GM23338 (cell line): ENCODE measurements around the gene PPP1R7. TPM values are rescaled to one million over a fixed set of nuclear protein-coding genes. Genes with fewer than 3 reads are reported as not detected.

Experiments used
- ATAC-seq: fragments of 200-7000 bp; cut with Tn5 transposase; 3 replicates; pipeline ENCODE4 v1.9.1; 2020
- DNase-seq: peaks from one replicate; pipeline ENCODE4 v3.0.0-alpha.2; 2015; ENCODE audit warnings: low spot score
- H2AFZ ChIP-seq: fragments of 200-600 bp; sonication (generic); 2 replicates; pipeline ENCODE4 v1.8.0; 2016; ENCODE audit warnings: antibody characterized with exemption, mild to moderate bottlenecking, moderate library complexity
- H3F3A ChIP-seq: fragments of 200-600 bp; sonication (generic); replicated peaks from 2 replicates; pipeline ENCODE4 v1.8.0; 2017; ENCODE audit warnings: antibody characterized with exemption, mixed run types, low read depth
- H3K27ac ChIP-seq: fragments of 200-600 bp; sonication (generic); 2 replicates; pipeline ENCODE4 v1.6.1; 2016; ENCODE audit warnings: low read depth
- H3K27me3 ChIP-seq: fragments of 200-600 bp; sonication (generic); 2 replicates; pipeline ENCODE4 v1.8.0; 2016; ENCODE audit warnings: mild to moderate bottlenecking, mixed run types, moderate library complexity; ENCODE audit not compliant: insufficient read depth
- H3K36me3 ChIP-seq: fragments of 200-600 bp; sonication (generic); 2 replicates; pipeline ENCODE4 v1.8.0; 2016; ENCODE audit warnings: mild to moderate bottlenecking; ENCODE audit not compliant: insufficient read depth
- H3K4me1 ChIP-seq: fragments of 200-600 bp; sonication (generic); 2 replicates; pipeline ENCODE4 v1.8.0; 2016; ENCODE audit warnings: mild to moderate bottlenecking, moderate library complexity; ENCODE audit not compliant: insufficient read depth
- H3K4me2 ChIP-seq: fragments of 200-600 bp; sonication (generic); 2 replicates; pipeline ENCODE4 v1.7.1; 2017; ENCODE audit warnings: mixed run types
- H3K4me3 ChIP-seq: fragments of 200-600 bp; sonication (generic); 2 replicates; pipeline ENCODE4 v1.6.1; 2016; ENCODE audit warnings: mixed run types
- H3K79me2 ChIP-seq: fragments of 200-600 bp; sonication (generic); replicated peaks from 2 replicates; pipeline ENCODE4 v1.8.0; 2017; ENCODE audit warnings: mild to moderate bottlenecking; ENCODE audit not compliant: insufficient read depth
- H3K9me2 ChIP-seq: fragments of 200-600 bp; sonication (generic); 2 replicates; pipeline ENCODE4 v1.8.0; 2017; ENCODE audit not compliant: insufficient read depth
- H4K20me1 ChIP-seq: fragments of 200-600 bp; sonication (generic); replicated peaks from 2 replicates; pipeline ENCODE4 v1.8.0; 2017; ENCODE audit warnings: mild to moderate bottlenecking; ENCODE audit not compliant: insufficient read depth
- H3K27ac Mint-ChIP-seq: 2 replicates; pipeline ENCODE4 v1.8.0; 2020; ENCODE audit warnings: inconsistent platforms, mild to moderate bottlenecking, moderate library complexity, mixed read lengths
- H3K27me3 Mint-ChIP-seq: 3 replicates; pipeline ENCODE4 v1.8.0; 2022; ENCODE audit warnings: low read depth, mild to moderate bottlenecking, moderate library complexity, mixed read lengths, inconsistent platforms; ENCODE audit not compliant: insufficient read depth, poor library complexity
- H3K36me3 Mint-ChIP-seq: 3 replicates; pipeline ENCODE4 v1.8.0; 2021; ENCODE audit warnings: low read depth, mild to moderate bottlenecking, inconsistent platforms, moderate library complexity, mixed read lengths
- H3K4me1 Mint-ChIP-seq: 3 replicates; pipeline ENCODE4 v1.8.0; 2020; ENCODE audit warnings: mild to moderate bottlenecking, inconsistent platforms, mixed read lengths
- H3K4me3 Mint-ChIP-seq: 3 replicates; pipeline ENCODE4 v1.8.0; 2021; ENCODE audit warnings: moderate library complexity, mild to moderate bottlenecking, inconsistent platforms, mixed read lengths
- H3K9me3 Mint-ChIP-seq: 3 replicates; pipeline ENCODE4 v1.8.0; 2020; ENCODE audit warnings: moderate library complexity, mild to moderate bottlenecking, inconsistent platforms, mixed read lengths
- CREB1 ChIP-seq: fragments of 250-450 bp; sonication (Bioruptor Pico); IDR thresholded peaks from 2 replicates; pipeline ENCODE4 v1.5.0; 2020; ENCODE audit warnings: low read depth, mild to moderate bottlenecking, moderate library complexity
- CTCF ChIP-seq, 2 experiments: fragments of 200-600 bp in 1 of 2; sonication (generic) in 1 of 2; conservative IDR thresholded peaks; 2 replicates each; pipeline versions ENCODE4 v1.5.1 to v1.6.1; 2016 to 2017; ENCODE audit warnings: antibody characterized with exemption in 2 of 2, low read depth in 2 of 2, mild to moderate bottlenecking in 2 of 2, moderate library complexity in 1 of 2
- EZH2 ChIP-seq: fragments of 200-600 bp; sonication (generic); IDR thresholded peaks from one replicate; pipeline ENCODE4 v1.8.0; 2017; ENCODE audit warnings: antibody characterized with exemption, mild to moderate bottlenecking, low read depth; ENCODE audit not compliant: unreplicated experiment
- EZH2phosphoT487 ChIP-seq: fragments of 200-600 bp; sonication (generic); IDR thresholded peaks from one replicate; pipeline ENCODE4 v1.8.1; 2018; ENCODE audit warnings: antibody characterized with exemption; ENCODE audit not compliant: unreplicated experiment
- JUNB ChIP-seq: IDR thresholded peaks from one replicate; pipeline ENCODE4 v1.6.1; 2016; ENCODE audit warnings: antibody characterized with exemption; ENCODE audit not compliant: unreplicated experiment
- NANOG ChIP-seq: IDR thresholded peaks from 2 replicates; pipeline ENCODE4 v1.6.1; 2016; ENCODE audit warnings: antibody characterized with exemption, borderline replicate concordance
- POLR2AphosphoS5 ChIP-seq: IDR thresholded peaks from 2 replicates; pipeline ENCODE4 v1.6.1; 2016; ENCODE audit warnings: antibody characterized with exemption, low read depth
- REST ChIP-seq: IDR thresholded peaks from one replicate; pipeline ENCODE4 v1.6.1; 2018; ENCODE audit warnings: antibody characterized with exemption; ENCODE audit not compliant: unreplicated experiment
- STAT1 ChIP-seq: IDR thresholded peaks from one replicate; pipeline ENCODE4 v1.6.1; 2016; ENCODE audit warnings: antibody characterized with exemption; ENCODE audit not compliant: unreplicated experiment
- ZNF114 ChIP-seq: fragments of 250-450 bp; sonication (Bioruptor Pico); IDR thresholded peaks from 2 replicates; pipeline ENCODE4 v1.5.0; 2020; ENCODE audit warnings: mild to moderate bottlenecking, moderate library complexity
- ZNF331 ChIP-seq: fragments of 250-450 bp; sonication (Bioruptor Pico); IDR thresholded peaks from 2 replicates; pipeline ENCODE4 v1.5.0; 2020; ENCODE audit warnings: low read depth, mild to moderate bottlenecking, moderate library complexity
- polyA plus RNA-seq: library from polyadenylated mRNA; unstranded; fragments of >200 nt; fragmentation: Nextera tagmentation; extraction: Ambion mirVana; gene quantifications from 2 replicates; pipeline ENCODE4 v1.2.1, GENCODE V29; 2016
- total RNA-seq: library from RNA; depleted of rRNA; stranded (reverse); fragments of >200 nt; shearing (Covaris generic); gene quantifications from 2 replicates; pipeline ENCODE4 v1.2.3, GENCODE V29; 2014
- TF ChIP-seq, protein P1 (sequence below): fragments of 250-450 bp; sonication (Bioruptor Pico); IDR thresholded peaks from 2 replicates; pipeline ENCODE4 v1.5.0; 2020; ENCODE audit warnings: mild to moderate bottlenecking, moderate library complexity
- TF ChIP-seq, protein P2 (sequence below): IDR thresholded peaks from 2 replicates; pipeline ENCODE4 v1.6.1; 2016; ENCODE audit warnings: antibody characterized with exemption

The PPP1R7 gene
- total and polyA plus RNA-seq, 2 experiments from 2014 or later = 48.2 to 94.3 TPM

GRCh38 chr2:241182531-241183133, 32.4 kb downstream of the PPP1R7 start:
- Histone ChIP-seq H3K9me2 (no peaks in the 10 kb centered on the region), H3K79me2 (no peaks in the 10 kb centered on the region), H3K36me3 (no peaks in the 10 kb centered on the region), H3K27ac (no peak overlapping the region), H3K4me3 (no peak overlapping the region), H3K27me3 (no peaks in the 10 kb centered on the region), H3F3A (no peaks in the 10 kb centered on the region), H2AFZ (no peak overlapping the region), H3K4me1 (no peaks in the 10 kb centered on the region), H3K4me2 (no peak overlapping the region), H4K20me1 (no peaks in the 10 kb centered on the region)
- Mint-ChIP-seq H3K9me3 (no peaks in the 10 kb centered on the region), H3K4me3 (no peak overlapping the region), H3K27me3 (peaks cover 7% of the 10 kb centered on the region), H3K4me1 (peaks cover 16% of the 10 kb centered on the region), H3K27ac (no peak overlapping the region), H3K36me3 (no peaks in the 10 kb centered on the region)
- TF ChIP-seq, protein P1, sequence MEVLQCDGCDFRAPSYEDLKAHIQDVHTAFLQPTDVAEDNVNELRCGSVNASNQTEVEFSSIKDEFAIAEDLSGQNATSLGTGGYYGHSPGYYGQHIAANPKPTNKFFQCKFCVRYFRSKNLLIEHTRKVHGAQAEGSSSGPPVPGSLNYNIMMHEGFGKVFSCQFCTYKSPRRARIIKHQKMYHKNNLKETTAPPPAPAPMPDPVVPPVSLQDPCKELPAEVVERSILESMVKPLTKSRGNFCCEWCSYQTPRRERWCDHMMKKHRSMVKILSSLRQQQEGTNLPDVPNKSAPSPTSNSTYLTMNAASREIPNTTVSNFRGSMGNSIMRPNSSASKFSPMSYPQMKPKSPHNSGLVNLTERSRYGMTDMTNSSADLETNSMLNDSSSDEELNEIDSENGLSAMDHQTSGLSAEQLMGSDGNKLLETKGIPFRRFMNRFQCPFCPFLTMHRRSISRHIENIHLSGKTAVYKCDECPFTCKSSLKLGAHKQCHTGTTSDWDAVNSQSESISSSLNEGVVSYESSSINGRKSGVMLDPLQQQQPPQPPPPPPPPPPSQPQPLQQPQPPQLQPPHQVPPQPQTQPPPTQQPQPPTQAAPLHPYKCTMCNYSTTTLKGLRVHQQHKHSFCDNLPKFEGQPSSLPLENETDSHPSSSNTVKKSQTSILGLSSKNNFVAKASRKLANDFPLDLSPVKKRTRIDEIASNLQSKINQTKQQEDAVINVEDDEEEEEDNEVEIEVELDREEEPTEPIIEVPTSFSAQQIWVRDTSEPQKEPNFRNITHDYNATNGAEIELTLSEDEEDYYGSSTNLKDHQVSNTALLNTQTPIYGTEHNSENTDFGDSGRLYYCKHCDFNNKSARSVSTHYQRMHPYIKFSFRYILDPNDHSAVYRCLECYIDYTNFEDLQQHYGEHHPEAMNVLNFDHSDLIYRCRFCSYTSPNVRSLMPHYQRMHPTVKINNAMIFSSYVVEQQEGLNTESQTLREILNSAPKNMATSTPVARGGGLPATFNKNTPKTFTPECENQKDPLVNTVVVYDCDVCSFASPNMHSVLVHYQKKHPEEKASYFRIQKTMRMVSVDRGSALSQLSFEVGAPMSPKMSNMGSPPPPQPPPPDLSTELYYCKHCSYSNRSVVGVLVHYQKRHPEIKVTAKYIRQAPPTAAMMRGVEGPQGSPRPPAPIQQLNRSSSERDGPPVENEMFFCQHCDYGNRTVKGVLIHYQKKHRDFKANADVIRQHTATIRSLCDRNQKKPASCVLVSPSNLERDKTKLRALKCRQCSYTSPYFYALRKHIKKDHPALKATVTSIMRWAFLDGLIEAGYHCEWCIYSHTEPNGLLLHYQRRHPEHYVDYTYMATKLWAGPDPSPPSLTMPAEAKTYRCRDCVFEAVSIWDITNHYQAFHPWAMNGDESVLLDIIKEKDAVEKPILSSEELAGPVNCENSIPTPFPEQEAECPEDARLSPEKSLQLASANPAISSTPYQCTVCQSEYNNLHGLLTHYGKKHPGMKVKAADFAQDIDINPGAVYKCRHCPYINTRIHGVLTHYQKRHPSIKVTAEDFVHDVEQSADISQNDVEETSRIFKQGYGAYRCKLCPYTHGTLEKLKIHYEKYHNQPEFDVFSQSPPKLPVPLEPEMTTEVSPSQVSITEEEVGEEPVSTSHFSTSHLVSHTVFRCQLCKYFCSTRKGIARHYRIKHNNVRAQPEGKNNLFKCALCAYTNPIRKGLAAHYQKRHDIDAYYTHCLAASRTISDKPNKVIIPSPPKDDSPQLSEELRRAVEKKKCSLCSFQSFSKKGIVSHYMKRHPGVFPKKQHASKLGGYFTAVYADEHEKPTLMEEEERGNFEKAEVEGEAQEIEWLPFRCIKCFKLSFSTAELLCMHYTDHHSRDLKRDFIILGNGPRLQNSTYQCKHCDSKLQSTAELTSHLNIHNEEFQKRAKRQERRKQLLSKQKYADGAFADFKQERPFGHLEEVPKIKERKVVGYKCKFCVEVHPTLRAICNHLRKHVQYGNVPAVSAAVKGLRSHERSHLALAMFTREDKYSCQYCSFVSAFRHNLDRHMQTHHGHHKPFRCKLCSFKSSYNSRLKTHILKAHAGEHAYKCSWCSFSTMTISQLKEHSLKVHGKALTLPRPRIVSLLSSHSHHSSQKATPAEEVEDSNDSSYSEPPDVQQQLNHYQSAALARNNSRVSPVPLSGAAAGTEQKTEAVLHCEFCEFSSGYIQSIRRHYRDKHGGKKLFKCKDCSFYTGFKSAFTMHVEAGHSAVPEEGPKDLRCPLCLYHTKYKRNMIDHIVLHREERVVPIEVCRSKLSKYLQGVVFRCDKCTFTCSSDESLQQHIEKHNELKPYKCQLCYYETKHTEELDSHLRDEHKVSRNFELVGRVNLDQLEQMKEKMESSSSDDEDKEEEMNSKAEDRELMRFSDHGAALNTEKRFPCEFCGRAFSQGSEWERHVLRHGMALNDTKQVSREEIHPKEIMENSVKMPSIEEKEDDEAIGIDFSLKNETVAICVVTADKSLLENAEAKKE (CRISPR knock-in tag) = no peak
- TF ChIP-seq ZNF114 (CRISPR knock-in tag) (no peak), ZNF331 (CRISPR knock-in tag) (no peak), CREB1 (CRISPR knock-in tag) (no peak), NANOG (no peak), EZH2 (no peak), STAT1 (no peak), CTCF (conservative IDR thresholded peaks at IDR 0.05; ENCODE audit: low read depth in 2 of 2) (no peak), JUNB (no peak), POLR2AphosphoS5 (no peak), REST (no peak), EZH2phosphoT487 (no peak)
- TF ChIP-seq, protein P2, sequence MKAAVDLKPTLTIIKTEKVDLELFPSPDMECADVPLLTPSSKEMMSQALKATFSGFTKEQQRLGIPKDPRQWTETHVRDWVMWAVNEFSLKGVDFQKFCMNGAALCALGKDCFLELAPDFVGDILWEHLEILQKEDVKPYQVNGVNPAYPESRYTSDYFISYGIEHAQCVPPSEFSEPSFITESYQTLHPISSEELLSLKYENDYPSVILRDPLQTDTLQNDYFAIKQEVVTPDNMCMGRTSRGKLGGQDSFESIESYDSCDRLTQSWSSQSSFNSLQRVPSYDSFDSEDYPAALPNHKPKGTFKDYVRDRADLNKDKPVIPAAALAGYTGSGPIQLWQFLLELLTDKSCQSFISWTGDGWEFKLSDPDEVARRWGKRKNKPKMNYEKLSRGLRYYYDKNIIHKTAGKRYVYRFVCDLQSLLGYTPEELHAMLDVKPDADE = no peak
- no peak for DNase-seq
- ATAC-seq = no peak
